A549 (cell line): ENCODE results near the gene SLC24A4. TPM values are rescaled to one million over a fixed set of nuclear protein-coding genes. Genes with fewer than 3 reads are reported as not detected.

Experiments used
- ATAC-seq, 2 experiments: fragments of 200-7000 bp in 1 of 2; fragments of >200 bp in 1 of 2; cut with Nextera tagmentation in 1 of 2; cut with Tn5 transposase in 1 of 2; 3 replicates each; pipeline versions ENCODE4 v1.8.0 to v1.9.1; 2018 to 2020; ENCODE audit warnings: mild to moderate bottlenecking in 1 of 2, moderate library complexity in 1 of 2
- CTCF ChIA-PET: fragments of 300-600 bp; sonication (Branson Sonifier 250); formaldehyde crosslinking; extraction: SDS; loops from one replicate; lab custom pipeline; 2021; ENCODE audit warnings: antibody characterized with exemption, inconsistent platforms; lab: Yijun Ruan, JAX
- POLR2A ChIA-PET: fragments of 350-600 bp; formaldehyde crosslinking; extraction: SDS; loops from one replicate; lab custom pipeline; 2021; ENCODE audit warnings: antibody characterized with exemption, inconsistent platforms; lab: Yijun Ruan, JAX
- DNase-seq, 2 experiments: peaks; one replicate each; pipeline versions ENCODE4 v3.0.0 to v3.0.0-alpha.2; 2011 to 2016; ENCODE audit warnings: low read depth in 1 of 2, low spot score in 1 of 2
- FAIRE-seq: peaks from 2 replicates; lab custom pipeline; 2011; peaks lifted over from hg19 to GRCh38; lab: Jason Lieb, UNC
- H3K27ac ChIP-seq, 2 experiments: fragments of >200 bp; sonication (Bioruptor Twin); formaldehyde crosslinking; 3 replicates each; pipeline ENCODE4 v1.5.1; 2016 to 2017
- H3K4me1 ChIP-seq: fragments of >200 bp; sonication (Bioruptor Twin); formaldehyde crosslinking; 3 replicates; pipeline ENCODE4 v1.6.1; 2016
- H3K4me2 ChIP-seq: fragments of >200 bp; sonication (Bioruptor Twin); formaldehyde crosslinking; 3 replicates; pipeline ENCODE4 v1.6.1; 2016
- H3K4me3 ChIP-seq: fragments of >200 bp; sonication (Bioruptor Twin); formaldehyde crosslinking; 3 replicates; pipeline ENCODE4 v1.5.1; 2016
- H3K9me3 ChIP-seq: fragments of >200 bp; sonication (Bioruptor Twin); formaldehyde crosslinking; 3 replicates; pipeline ENCODE4 v1.6.1; 2016
- BCL3 ChIP-seq: fragments of >200 bp; sonication (Bioruptor Twin); formaldehyde crosslinking; IDR thresholded peaks from 3 replicates; pipeline ENCODE4 v1.6.1; 2016
- CBX8 ChIP-seq: fragments of 200-600 bp; sonication (generic); IDR thresholded peaks from 2 replicates; pipeline ENCODE4 v1.6.1; 2016
- E2F6 ChIP-seq: IDR thresholded peaks from 2 replicates; pipeline ENCODE4 v1.6.1; 2012; ENCODE audit warnings: low read depth, borderline replicate concordance
- EHF ChIP-seq: fragments of 250-450 bp; sonication (Bioruptor Pico); IDR thresholded peaks from 2 replicates; pipeline ENCODE4 v1.5.0; 2020; ENCODE audit warnings: mild to moderate bottlenecking
- FOSB ChIP-seq: fragments of 250-450 bp; sonication (Bioruptor Pico); IDR thresholded peaks from 2 replicates; pipeline ENCODE4 v1.5.0; 2020; ENCODE audit warnings: mild to moderate bottlenecking, moderate library complexity
- FOSL2 ChIP-seq, 2 experiments: fragments of 450-650 bp in 1 of 2; fragments of >200 bp in 1 of 2; sonication (Bioruptor Twin) in 1 of 2; formaldehyde crosslinking; IDR thresholded peaks; 2 replicates each; pipeline versions ENCODE4 v1.5.0 to v1.6.1; 2016 to 2020; ENCODE audit warnings: mild to moderate bottlenecking in 1 of 2, moderate library complexity in 1 of 2
- HMGXB4 ChIP-seq: fragments of 250-450 bp; sonication (Bioruptor Pico); IDR thresholded peaks from 2 replicates; pipeline ENCODE4 v1.5.0; 2021; ENCODE audit warnings: mild to moderate bottlenecking, moderate library complexity, borderline replicate concordance
- JUNB ChIP-seq: fragments of >200 bp; sonication (Bioruptor Twin); formaldehyde crosslinking; IDR thresholded peaks from 2 replicates; pipeline ENCODE4 v1.6.1; 2016
- MYC ChIP-seq: IDR thresholded peaks from 2 replicates; pipeline ENCODE4 v1.6.1; 2012; ENCODE audit warnings: mild to moderate bottlenecking, inconsistent platforms, low read length, improper control_type of control experiment, borderline replicate concordance
- RARB ChIP-seq: fragments of 250-450 bp; sonication (Bioruptor Pico); IDR thresholded peaks from 2 replicates; pipeline ENCODE4 v1.8.0; 2021; ENCODE audit warnings: mild to moderate bottlenecking, moderate library complexity
- RCOR1 ChIP-seq: fragments of 150-350 bp; IDR thresholded peaks from 2 replicates; pipeline ENCODE4 v1.6.1; 2014; ENCODE audit warnings: antibody characterized with exemption, low read length, low read depth
- SMC3 ChIP-seq: fragments of >200 bp; sonication (Bioruptor Twin); formaldehyde crosslinking; IDR thresholded peaks from 3 replicates; pipeline ENCODE4 v1.6.1; 2018; ENCODE audit warnings: inconsistent platforms
- TFCP2L1 ChIP-seq: fragments of 250-450 bp; sonication (Bioruptor Pico); IDR thresholded peaks from 2 replicates; pipeline ENCODE4 v1.5.0; 2021; ENCODE audit warnings: mild to moderate bottlenecking
- ZC3H11A ChIP-seq: fragments of 450-650 bp; IDR thresholded peaks from 2 replicates; pipeline ENCODE4 v1.6.1; 2014; ENCODE audit warnings: antibody characterized with exemption, mild to moderate bottlenecking
- WGBS: methylation state at CpG from one replicate; pipeline ENCODE4 v1.1.6; 2017; ENCODE audit errors: missing lambda C conversion rate; 5-methylcytosine and 5-hydroxymethylcytosine counted together
- polyA plus RNA-seq, 4 experiments: library from polyadenylated mRNA; depleted of rRNA in 3 of 4; stranded (reverse); fragments of >200 nt; fragmentation: RNase III in 1 of 4; extraction: RNeasy Plus Mini Kit Qiagen cat#74134 plus additional on column Dnase treatment in 1 of 4; gene quantifications; 2 replicates in 3 of 4; 3 replicates in 1 of 4; pipeline ENCODE4 v1.2.3, GENCODE V29; 2011 to 2017

The SLC24A4 gene
- polyA plus RNA-seq, 2 of the 4 experiments (the other 2 are of a cell fraction): 0.05 to 0.19 TPM

GRCh38 chr14:92426237-92426636 is 103.3 kb downstream of the SLC24A4 start:
- TF ChIP-seq FOSB (no peak), HMGXB4 (no peak), TFCP2L1 (CRISPR knock-in tag) (no peak)
- peaks cover 20% of the 10 kb centered on the region; the same call in 2 of the 3 replicates for H3K4me1 ChIP-seq
- H3K4me3 ChIP-seq: no peak overlapping the region
- WGBS: 43% methylated on average over 4 of the region's 4 CpGs
- CTCF ChIA-PET: no interaction called here
- H3K4me2 ChIP-seq: no peak overlapping the region
- no peak overlapping the region for H3K27ac ChIP-seq
- DNase-seq (no peak), FAIRE-seq (no peak), ATAC-seq (no peak)
- POLR2A ChIA-PET: no interaction called here
- no peaks in the 10 kb centered on the region for H3K9me3 ChIP-seq

- DNase-seq (no peak), ATAC-seq (no peak), FAIRE-seq (no peak)
- CTCF ChIA-PET: no interaction called here
- no peaks in the 10 kb centered on the region for H3K9me3 ChIP-seq
- POLR2A ChIA-PET: no interaction called here
- no peak overlapping the region for H3K4me2 ChIP-seq
- peaks cover 20% of the 10 kb centered on the region; the same call in 2 of the 3 replicates for H3K4me1 ChIP-seq
- peak overlapping the region in 1 of 2 experiments; percentile 16; a peak in 1 of 6 replicates for H3K27ac ChIP-seq
- 27% methylated on average over 3 of the region's 3 CpGs for WGBS
- TF ChIP-seq RARB (no peak), JUNB (no peak), RCOR1 (no peak)
- H3K4me3 ChIP-seq: no peak overlapping the region
Measured at GRCh38 chr14:92427096-92427495, 104.1 kb downstream of the SLC24A4 start.

GRCh38 chr14:92430686-92431085 is 107.7 kb downstream of the SLC24A4 start:
- peaks cover 12% of the 10 kb centered on the region; the same call in 2 of the 3 replicates for H3K4me1 ChIP-seq
- H3K4me3 ChIP-seq: no peak overlapping the region
- ChIA-PET CTCF (interaction anchor here (1.7 kb wide), 1 partner anchor 10 kb away, joined by 3 read pairs; no protein-coding TSS in a partner anchor), POLR2A (no interaction called here)
- H3K9me3 ChIP-seq: 0 out of 3 replicates have a peak, but pooled peaks cover 7% of the 10 kb centered on the region
- WGBS: 28% methylated on average over 3 of the region's 3 CpGs
- no peak overlapping the region for H3K27ac ChIP-seq
- FAIRE-seq (no peak), DNase-seq (no peak), ATAC-seq (no peak)
- H3K4me2 ChIP-seq: no peak overlapping the region
- TF ChIP-seq ZC3H11A (no peak), E2F6 (no peak), SMC3 (no peak), EHF (CRISPR knock-in tag) (no peak), FOSL2 (IDR thresholded peaks at IDR 0.05) (no peak), FOSL2 (CRISPR knock-in tag; IDR thresholded peaks at IDR 0.05) (no peak)

DNA sequence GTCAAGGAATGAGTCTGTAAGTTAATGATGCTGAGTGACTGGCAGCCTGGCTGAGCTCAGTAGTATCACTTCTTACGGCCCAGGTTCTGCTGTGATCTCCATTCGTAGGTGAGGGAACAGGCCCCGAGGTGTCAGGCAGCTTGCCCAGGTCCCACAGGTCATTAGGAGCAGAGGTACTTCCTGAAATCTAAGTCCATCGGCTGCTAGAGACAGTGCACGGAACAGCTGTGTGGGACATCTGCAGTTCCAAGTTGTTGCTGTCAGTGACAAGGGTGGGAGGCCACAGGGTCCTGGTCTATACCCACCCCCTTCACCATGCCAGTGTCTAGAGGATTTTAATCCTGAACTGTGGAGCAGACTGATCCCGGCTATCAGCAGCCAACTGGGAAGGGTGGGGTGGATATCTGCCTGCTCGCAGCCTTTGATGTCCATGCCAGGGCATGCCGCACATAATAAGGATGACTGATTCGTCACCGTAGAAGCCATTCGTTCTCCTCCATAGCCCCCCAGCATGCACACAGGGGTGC is 108.3 kb downstream of the SLC24A4 start:
- no peak overlapping the region for H3K27ac ChIP-seq
- CTCF ChIA-PET: no interaction called here
- POLR2A ChIA-PET: no interaction called here
- FAIRE-seq (no peak), DNase-seq (no peak), ATAC-seq (no peak)
- no peak overlapping the region for H3K4me2 ChIP-seq
- 54% methylated on average over 9 of the region's 11 CpGs for WGBS
- 0 out of 3 replicates have a peak, but pooled peaks cover 7% of the 10 kb centered on the region for H3K9me3 ChIP-seq
- TF ChIP-seq MYC (no peak), BCL3 (no peak), ZC3H11A (no peak), CBX8 (no peak)
- TF ChIP-seq, all 56 proteins: peak for 0
- no peak overlapping the region for H3K4me3 ChIP-seq
- H3K4me1 ChIP-seq: peaks cover 8% of the 10 kb centered on the region; the same call in 2 of the 3 replicates
